AG09309 (cell line): Measurements from ENCODE around the gene TMUB1.

Experiments
- DNase-seq: peaks from one replicate; pipeline ENCODE4 v3.0.0-alpha.2; 2010; ENCODE audit warnings: low read depth
- H3K4me3 ChIP-seq: 2 replicates; pipeline ENCODE4 v1.5.1; 2011; ENCODE audit warnings: mild to moderate bottlenecking, low read depth, low read length, moderate library complexity; ENCODE audit not compliant: control insufficient read depth
- CTCF ChIP-seq: IDR thresholded peaks from 2 replicates; pipeline ENCODE4 v1.5.1; 2011; ENCODE audit warnings: mild to moderate bottlenecking, low read depth, low read length, inconsistent platforms; ENCODE audit not compliant: insufficient read depth, control insufficient read depth; ENCODE audit errors: missing control alignments

TMUB1 gene

GRCh38 chr7:151116603-151117440, 33.5 kb upstream of the TMUB1 start:
- TF ChIP-seq CTCF = no peak
- DNase-seq = no peak
- H3K4me3 ChIP-seq = no peak overlapping the region

- no peak for DNase-seq
- no peak overlapping the region; the same call in 1 of the 2 replicates for H3K4me3 ChIP-seq
- no peak for TF ChIP-seq CTCF
Measured at GRCh38 chr7:151115836-151116418, 32.6 kb upstream of the TMUB1 start.

GRCh38 chr7:151115121-151115835, 32.0 kb upstream of the TMUB1 start:
- TF ChIP-seq CTCF = no peak
- no peak overlapping the region; the same call in 1 of the 2 replicates for H3K4me3 ChIP-seq
- no peak for DNase-seq

GRCh38 chr7:151114151-151115090, 31.1 kb upstream of the TMUB1 start:
- no peak for TF ChIP-seq CTCF
- H3K4me3 ChIP-seq = no peak overlapping the region
- DNase-seq = peak; percentile 5

- no peak overlapping the region for H3K4me3 ChIP-seq
Measured at GRCh38 chr7:151113344-151114150, 30.3 kb upstream of the TMUB1 start.

More at GRCh38 chr7:151113344-151114150, 30.3 kb upstream of the TMUB1 start:
- TF ChIP-seq CTCF = peak; percentile 15
- peak; percentile 35 for DNase-seq
